Tibial artery (tissue), 4 donors: ENCODE results near the gene RBM15B.

Source experiments
- DNase-seq, 2 donors: peaks; one replicate each; pipeline ENCODE4 v3.0.0-alpha.2; 2019
- H3K27ac ChIP-seq, 2 donors: fragments of 200-600 bp; sonication (generic) in 1 of 2; 1 replicate in 1 of 2; 2 replicates in 1 of 2; pipeline ENCODE4 v1.5.1; 2018 to 2019; ENCODE audit warnings: mild to moderate bottlenecking in 1 of 2
- H3K27me3 ChIP-seq, 2 donors: fragments of 200-600 bp; sonication (generic) in 1 of 2; one replicate each; pipeline versions ENCODE4 v1.5.1 to v1.6.0; 2016 to 2019
- H3K36me3 ChIP-seq, 3 donors: fragments of 200-600 bp; sonication (generic) in 2 of 3; one replicate each; pipeline ENCODE4 v1.5.1; 2016 to 2019; ENCODE audit warnings: mild to moderate bottlenecking in 2 of 3
- H3K4me1 ChIP-seq, 4 donors: fragments of 200-600 bp; sonication (generic) in 2 of 4; 1 replicate in 3 of 4; 2 replicates in 1 of 4; pipeline ENCODE4 v1.5.1; 2016 to 2019
- H3K4me3 ChIP-seq, 2 donors: fragments of 200-600 bp; sonication (generic) in 1 of 2; 1 replicate in 1 of 2; 2 replicates in 1 of 2; pipeline ENCODE4 v1.5.1; 2018 to 2019; ENCODE audit warnings: mild to moderate bottlenecking in 2 of 2
- H3K9me3 ChIP-seq, 3 donors: fragments of 200-600 bp; sonication (generic) in 1 of 3; one replicate each; pipeline ENCODE4 v1.5.1; 2016 to 2019
- intact Hi-C: fragments of 100-400 bp; cut with DNase I; formaldehyde crosslinking; loops from one replicate; pipeline ENCODE4 v1.15.0; 2023; ENCODE audit warnings: low total_unique reads
- TF ChIP-seq, protein P1 (sequence below), 2 experiments: fragments of 200-600 bp in 1 of 2; fragments of 450-650 bp in 1 of 2; IDR thresholded peaks; one replicate each; pipeline ENCODE4 v1.5.1; 2017 to 2019; ENCODE audit warnings: antibody characterized with exemption in 2 of 2, mild to moderate bottlenecking in 1 of 2, moderate library complexity in 1 of 2

RBM15B gene, protein sequence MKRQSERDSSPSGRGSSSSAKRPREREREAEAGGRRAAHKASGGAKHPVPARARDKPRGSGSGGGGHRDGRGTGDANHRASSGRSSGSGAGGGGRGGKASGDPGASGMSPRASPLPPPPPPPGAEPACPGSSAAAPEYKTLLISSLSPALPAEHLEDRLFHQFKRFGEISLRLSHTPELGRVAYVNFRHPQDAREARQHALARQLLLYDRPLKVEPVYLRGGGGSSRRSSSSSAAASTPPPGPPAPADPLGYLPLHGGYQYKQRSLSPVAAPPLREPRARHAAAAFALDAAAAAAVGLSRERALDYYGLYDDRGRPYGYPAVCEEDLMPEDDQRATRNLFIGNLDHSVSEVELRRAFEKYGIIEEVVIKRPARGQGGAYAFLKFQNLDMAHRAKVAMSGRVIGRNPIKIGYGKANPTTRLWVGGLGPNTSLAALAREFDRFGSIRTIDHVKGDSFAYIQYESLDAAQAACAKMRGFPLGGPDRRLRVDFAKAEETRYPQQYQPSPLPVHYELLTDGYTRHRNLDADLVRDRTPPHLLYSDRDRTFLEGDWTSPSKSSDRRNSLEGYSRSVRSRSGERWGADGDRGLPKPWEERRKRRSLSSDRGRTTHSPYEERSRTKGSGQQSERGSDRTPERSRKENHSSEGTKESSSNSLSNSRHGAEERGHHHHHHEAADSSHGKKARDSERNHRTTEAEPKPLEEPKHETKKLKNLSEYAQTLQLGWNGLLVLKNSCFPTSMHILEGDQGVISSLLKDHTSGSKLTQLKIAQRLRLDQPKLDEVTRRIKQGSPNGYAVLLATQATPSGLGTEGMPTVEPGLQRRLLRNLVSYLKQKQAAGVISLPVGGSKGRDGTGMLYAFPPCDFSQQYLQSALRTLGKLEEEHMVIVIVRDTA

DNA sequence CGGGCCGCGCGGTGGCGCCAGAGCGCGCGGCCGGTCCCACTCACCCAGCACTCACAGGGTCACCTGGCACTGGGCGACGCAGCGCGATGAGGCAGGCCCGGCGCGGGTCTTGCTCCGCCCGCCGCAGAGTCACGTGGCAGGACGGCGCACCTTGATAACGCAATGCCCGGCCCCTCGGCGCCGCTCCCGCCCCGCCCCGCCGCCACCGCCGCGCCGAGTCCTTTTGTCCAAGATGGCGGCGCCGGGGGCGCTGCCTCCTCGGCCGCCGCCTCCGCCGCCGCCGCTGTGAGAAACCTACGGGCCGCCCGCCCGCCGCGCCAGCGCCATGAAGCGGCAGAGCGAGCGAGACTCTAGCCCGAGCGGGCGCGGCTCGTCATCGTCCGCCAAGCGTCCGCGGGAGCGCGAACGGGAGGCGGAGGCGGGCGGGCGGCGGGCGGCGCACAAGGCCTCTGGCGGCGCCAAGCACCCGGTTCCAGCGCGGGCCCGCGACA is at the start of gene RBM15B:
Gene RBM15B (plus strand): TSS at position 211 of the 491 bp plus-strand sequence. CDS start 115 bp downstream, at position 326.
- Histone ChIP-seq H3K36me3 (peaks cover 30 to 68% (median 47%) of the 10 kb centered on the region in 3 donors), H3K9me3 (no peaks in the 10 kb centered on the region), H3K27me3 (no peaks in the 10 kb centered on the region), H3K27ac (peak within 1 kb of the TSS; percentile 83 to 84), H3K4me1 (peaks cover 0 to 90% (median 58%) of the 10 kb centered on the region in 4 donors), H3K4me3 (peak within 1 kb of the TSS; percentile 70 to 76)
- intact Hi-C loops = loop anchor here (5.0 to 10.0 kb wide), 2 partner anchors 284 to 774 kb away; partner anchors contain the start of genes MAPKAPK3 and TEX264
- peak; percentile 97 to 99 for DNase-seq
- TF ChIP-seq, protein P1, sequence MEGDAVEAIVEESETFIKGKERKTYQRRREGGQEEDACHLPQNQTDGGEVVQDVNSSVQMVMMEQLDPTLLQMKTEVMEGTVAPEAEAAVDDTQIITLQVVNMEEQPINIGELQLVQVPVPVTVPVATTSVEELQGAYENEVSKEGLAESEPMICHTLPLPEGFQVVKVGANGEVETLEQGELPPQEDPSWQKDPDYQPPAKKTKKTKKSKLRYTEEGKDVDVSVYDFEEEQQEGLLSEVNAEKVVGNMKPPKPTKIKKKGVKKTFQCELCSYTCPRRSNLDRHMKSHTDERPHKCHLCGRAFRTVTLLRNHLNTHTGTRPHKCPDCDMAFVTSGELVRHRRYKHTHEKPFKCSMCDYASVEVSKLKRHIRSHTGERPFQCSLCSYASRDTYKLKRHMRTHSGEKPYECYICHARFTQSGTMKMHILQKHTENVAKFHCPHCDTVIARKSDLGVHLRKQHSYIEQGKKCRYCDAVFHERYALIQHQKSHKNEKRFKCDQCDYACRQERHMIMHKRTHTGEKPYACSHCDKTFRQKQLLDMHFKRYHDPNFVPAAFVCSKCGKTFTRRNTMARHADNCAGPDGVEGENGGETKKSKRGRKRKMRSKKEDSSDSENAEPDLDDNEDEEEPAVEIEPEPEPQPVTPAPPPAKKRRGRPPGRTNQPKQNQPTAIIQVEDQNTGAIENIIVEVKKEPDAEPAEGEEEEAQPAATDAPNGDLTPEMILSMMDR (IDR thresholded peaks at IDR 0.05) = peak; percentile 86 to 90

DNA sequence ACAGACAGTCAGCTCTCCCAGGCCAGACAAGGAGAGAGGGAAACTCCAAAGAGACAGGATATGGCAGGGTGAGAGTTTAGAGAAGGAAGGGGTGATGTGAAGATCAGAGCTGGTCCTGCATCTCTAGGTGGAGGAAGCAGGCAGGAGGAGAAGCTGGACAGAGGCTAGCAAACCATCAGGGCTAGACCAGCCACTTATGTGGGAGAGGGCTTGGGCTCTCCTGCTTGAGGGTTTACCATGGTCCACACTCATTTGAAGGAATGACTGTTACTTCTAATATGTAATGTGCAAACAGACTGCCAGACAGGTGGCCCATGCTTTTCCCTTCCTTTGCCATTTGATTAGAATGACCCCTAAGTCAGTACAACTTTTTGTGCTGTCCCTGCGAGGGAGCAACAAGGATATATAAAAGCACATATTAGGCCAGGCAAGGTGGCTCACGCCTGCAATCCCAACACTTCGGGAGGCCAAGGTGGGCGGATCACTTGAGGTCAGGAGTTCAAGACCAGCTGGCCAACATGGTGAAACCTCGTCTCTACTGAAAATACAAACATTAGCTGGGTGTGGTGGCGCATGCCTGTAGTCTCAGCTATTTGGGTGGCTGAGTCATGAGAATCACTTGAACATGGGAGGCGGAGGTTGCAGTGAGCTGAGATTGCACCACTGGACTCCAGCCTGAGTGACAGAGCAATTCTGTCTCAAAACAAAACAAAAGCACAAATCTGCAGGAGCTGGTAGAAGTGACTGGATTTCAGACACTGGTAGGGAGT is 47.0 kb upstream of the RBM15B start:
- intact Hi-C loops = no loop called here
- no peak overlapping the region for H3K4me3 ChIP-seq
- no peaks in the 10 kb centered on the region for H3K27me3 ChIP-seq
- peak; percentile 28 to 70 for DNase-seq
- TF ChIP-seq, protein P1 (IDR thresholded peaks at IDR 0.05) = no peak
- H3K4me1 ChIP-seq = peaks cover 0 to 47% (median 25%) of the 10 kb centered on the region in 4 donors
- no peak overlapping the region for H3K27ac ChIP-seq
- H3K9me3 ChIP-seq = no peaks in the 10 kb centered on the region
- H3K36me3 ChIP-seq = no peaks in the 10 kb centered on the region

DNA sequence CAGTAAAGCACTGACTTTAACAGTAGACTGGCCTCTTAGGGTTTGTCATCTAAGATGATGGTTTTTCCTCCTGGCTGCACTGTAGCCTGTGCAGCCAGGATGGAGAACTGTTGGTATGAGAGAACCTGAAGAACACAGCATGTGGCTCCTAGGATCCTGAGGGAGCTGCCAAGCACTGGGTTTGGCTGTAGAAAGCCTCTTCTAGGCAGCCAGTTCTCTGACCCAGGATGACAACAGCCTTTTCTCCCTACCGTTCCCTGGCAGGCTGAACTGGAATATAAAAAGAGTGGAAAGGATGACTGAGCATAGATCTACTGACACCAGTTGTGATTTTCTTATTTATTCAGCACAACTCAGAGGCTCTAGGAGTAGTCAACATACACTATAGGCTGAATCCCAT is 40.3 kb upstream of the RBM15B start:
- intact Hi-C loops = no loop called here
- TF ChIP-seq, protein P1 (IDR thresholded peaks at IDR 0.05) = no peak
- Histone ChIP-seq H3K4me3 (no peak overlapping the region), H3K4me1 (no peaks in the 10 kb centered on the region), H3K27me3 (no peaks in the 10 kb centered on the region), H3K36me3 (no peaks in the 10 kb centered on the region), H3K27ac (no peak overlapping the region), H3K9me3 (no peaks in the 10 kb centered on the region)
- DNase-seq = no peak

DNA sequence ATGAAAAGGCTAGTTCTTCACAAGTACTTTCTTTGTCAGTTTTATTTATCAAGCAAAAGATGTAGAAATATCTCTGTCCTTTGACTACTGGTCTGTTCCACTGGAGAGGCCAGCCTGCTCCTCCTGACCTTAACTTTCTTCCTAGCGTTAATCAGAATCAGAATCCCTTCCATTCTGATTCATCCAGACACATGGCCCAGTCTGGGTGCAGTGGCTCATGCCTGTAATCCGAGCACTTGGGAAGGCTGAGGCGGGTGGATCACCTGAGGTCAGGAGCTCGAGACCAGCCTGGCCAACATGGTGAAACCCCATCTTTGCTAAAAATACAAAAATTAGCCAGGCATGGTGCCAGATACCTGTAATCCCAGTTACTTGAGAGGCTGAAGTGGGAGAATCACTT is 38.0 kb upstream of the RBM15B start:
- H3K4me1 ChIP-seq = no peaks in the 10 kb centered on the region
- no peak for DNase-seq
- no peak overlapping the region for H3K27ac ChIP-seq
- H3K27me3 ChIP-seq = no peaks in the 10 kb centered on the region
- H3K9me3 ChIP-seq = no peaks in the 10 kb centered on the region
- TF ChIP-seq, protein P1 (IDR thresholded peaks at IDR 0.05) = no peak
- H3K36me3 ChIP-seq = no peaks in the 10 kb centered on the region
- no peak overlapping the region for H3K4me3 ChIP-seq
- intact Hi-C loops = no loop called here

DNA sequence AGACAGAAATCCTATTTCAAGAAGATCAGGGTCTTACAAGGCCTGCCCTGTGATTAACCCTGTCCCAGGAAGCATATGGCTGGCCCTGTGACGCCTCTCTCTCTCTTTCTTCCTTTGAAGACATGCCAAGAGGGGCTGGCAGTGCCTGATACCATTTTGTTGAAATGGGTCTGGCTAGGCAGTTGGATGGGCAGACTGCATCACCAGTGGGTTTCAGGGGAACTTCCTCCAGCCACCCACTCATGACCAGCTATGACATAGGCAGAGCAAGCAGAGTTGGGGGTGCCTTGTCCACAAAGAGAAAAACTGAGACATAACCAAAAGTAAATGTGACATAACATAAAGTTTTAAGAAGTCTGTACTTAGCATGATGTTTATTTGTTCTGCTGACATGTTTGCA is 37.4 kb upstream of the RBM15B start:
- Histone ChIP-seq H3K27me3 (no peaks in the 10 kb centered on the region), H3K36me3 (no peaks in the 10 kb centered on the region), H3K4me3 (no peak overlapping the region), H3K27ac (no peak overlapping the region), H3K4me1 (no peaks in the 10 kb centered on the region), H3K9me3 (no peaks in the 10 kb centered on the region)
- TF ChIP-seq, protein P1 (IDR thresholded peaks at IDR 0.05) = no peak
- DNase-seq = no peak
- intact Hi-C loops = no loop called here
